Endothelial cell of coronary artery (primary cell): ENCODE measurements around the gene RAB36. TPM values are rescaled to one million over a fixed set of nuclear protein-coding genes. Genes with fewer than 3 reads are reported as not detected.

Source experiments
- total RNA-seq: library from RNA; depleted of rRNA; stranded (reverse); fragments of >200 nt; gene quantifications from 2 replicates; pipeline ENCODE4 v1.2.3, GENCODE V29; 2014

Gene RAB36, protein sequence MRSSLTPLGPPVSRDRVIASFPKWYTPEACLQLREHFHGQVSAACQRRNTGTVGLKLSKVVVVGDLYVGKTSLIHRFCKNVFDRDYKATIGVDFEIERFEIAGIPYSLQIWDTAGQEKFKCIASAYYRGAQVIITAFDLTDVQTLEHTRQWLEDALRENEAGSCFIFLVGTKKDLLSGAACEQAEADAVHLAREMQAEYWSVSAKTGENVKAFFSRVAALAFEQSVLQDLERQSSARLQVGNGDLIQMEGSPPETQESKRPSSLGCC
- 1.0 and 1.3 TPM in 2 replicates for total RNA-seq

DNA sequence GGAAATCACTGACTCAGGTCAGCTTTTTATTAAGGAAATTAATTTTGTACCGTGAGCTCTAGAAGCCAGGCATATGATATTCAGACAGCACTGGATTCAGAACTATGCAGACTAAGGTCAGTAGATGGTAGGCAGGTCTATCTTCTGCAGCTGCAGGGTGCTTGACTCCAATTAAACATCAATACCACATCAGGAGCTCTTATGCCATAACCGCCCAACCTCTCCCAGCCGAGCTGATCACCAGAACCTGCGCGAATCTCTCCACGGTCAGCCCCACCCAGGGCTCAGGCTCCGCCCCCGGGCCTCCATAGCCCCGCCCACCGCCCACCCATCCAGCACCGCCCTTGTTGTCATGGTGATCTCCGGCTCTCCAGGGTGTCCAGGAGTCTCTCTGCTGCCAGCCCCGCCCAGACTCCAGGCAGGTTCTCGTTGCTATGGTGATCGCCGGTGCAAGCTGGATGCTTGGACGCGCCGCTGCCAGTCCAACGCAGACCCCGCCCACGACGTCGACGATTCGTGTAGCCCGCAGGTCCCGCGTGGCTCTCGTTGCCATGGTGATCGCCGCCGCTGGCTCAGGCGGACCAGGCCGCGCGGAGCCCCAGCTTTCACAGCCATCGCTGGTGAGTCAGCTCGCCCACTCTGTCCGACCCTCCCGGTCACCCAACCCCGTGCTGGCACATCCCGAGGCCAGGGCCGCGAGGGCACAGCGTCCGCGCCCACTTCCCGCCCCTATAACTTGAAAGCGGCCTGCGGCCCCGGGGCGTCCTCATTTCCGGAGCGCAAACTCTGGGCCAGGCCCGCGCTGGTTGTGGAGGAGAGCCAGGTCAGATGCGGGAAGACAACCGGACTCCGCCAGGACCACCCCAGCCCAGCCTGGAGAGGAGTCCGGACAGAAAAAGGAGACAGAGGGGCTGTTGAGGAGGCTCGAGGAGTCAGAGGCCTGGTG, at the start of gene RAB36:
Gene RAB36, plus strand, starts transcription at position 546 of the 946 bp plus-strand sequence. CDS start 1,140 bp downstream, outside the sequence.

GRCh38 chr22:23180301-23180892, 35.1 kb downstream of the RAB36 start, which contains the start of gene BCR:
BCR (plus strand) TSS chr22:23180509; CDS start chr22:23180961, 452 bp downstream.

Other genes with a start within 250 kb of the RAB36 start
- 0.66 and 1.7 TPM in 2 replicates for gene GNAZ, start 75.0 kb upstream of the RAB36 start, total RNA-seq
- 0.19 TPM in 1 of 2 replicates, not detected in the other for gene RSPH14, start 3.5 kb upstream of the RAB36 start, total RNA-seq
- gene BCR, start 35.0 kb downstream of the RAB36 start, total RNA-seq = 134 and 176 TPM in 2 replicates